ENCODE results near the gene DNAI2.

DNAI2 gene

GRCh38 chr17:74332017-74332650 is 58.1 kb downstream of the DNAI2 start:
- no peak for TF ChIP-seq TAF1 (IDR thresholded peaks at IDR 0.05; ENCODE audit: low read depth)
- no peak for TF ChIP-seq EP300 (IDR thresholded peaks at IDR 0.05; ENCODE audit: borderline replicate concordance)
- TF ChIP-seq, protein P1, sequence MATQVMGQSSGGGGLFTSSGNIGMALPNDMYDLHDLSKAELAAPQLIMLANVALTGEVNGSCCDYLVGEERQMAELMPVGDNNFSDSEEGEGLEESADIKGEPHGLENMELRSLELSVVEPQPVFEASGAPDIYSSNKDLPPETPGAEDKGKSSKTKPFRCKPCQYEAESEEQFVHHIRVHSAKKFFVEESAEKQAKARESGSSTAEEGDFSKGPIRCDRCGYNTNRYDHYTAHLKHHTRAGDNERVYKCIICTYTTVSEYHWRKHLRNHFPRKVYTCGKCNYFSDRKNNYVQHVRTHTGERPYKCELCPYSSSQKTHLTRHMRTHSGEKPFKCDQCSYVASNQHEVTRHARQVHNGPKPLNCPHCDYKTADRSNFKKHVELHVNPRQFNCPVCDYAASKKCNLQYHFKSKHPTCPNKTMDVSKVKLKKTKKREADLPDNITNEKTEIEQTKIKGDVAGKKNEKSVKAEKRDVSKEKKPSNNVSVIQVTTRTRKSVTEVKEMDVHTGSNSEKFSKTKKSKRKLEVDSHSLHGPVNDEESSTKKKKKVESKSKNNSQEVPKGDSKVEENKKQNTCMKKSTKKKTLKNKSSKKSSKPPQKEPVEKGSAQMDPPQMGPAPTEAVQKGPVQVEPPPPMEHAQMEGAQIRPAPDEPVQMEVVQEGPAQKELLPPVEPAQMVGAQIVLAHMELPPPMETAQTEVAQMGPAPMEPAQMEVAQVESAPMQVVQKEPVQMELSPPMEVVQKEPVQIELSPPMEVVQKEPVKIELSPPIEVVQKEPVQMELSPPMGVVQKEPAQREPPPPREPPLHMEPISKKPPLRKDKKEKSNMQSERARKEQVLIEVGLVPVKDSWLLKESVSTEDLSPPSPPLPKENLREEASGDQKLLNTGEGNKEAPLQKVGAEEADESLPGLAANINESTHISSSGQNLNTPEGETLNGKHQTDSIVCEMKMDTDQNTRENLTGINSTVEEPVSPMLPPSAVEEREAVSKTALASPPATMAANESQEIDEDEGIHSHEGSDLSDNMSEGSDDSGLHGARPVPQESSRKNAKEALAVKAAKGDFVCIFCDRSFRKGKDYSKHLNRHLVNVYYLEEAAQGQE (IDR thresholded peaks at IDR 0.05; ENCODE audit: low read depth) = no peak
- no peak for TF ChIP-seq CREB1 (IDR thresholded peaks at IDR 0.05; ENCODE audit: low read depth)
- TF ChIP-seq EGR1 (IDR thresholded peaks at IDR 0.05) = no peak
- TF ChIP-seq NFIC (IDR thresholded peaks at IDR 0.05) = no peak
- no peak for TF ChIP-seq ZBTB7A (IDR thresholded peaks at IDR 0.05; ENCODE audit: low read depth)
- no peak for TF ChIP-seq TEAD4 (IDR thresholded peaks at IDR 0.05)
- no peak for TF ChIP-seq FOXM1 (IDR thresholded peaks at IDR 0.05; ENCODE audit: borderline replicate concordance, low read depth)

- no peak for TF ChIP-seq NFIC (IDR thresholded peaks at IDR 0.05)
- TF ChIP-seq, protein P1 (IDR thresholded peaks at IDR 0.05; ENCODE audit: low read depth) = no peak
- TF ChIP-seq FOXM1 (IDR thresholded peaks at IDR 0.05; ENCODE audit: borderline replicate concordance, low read depth) = no peak
- TF ChIP-seq EP300 (IDR thresholded peaks at IDR 0.05; ENCODE audit: borderline replicate concordance) = no peak
- no peak for TF ChIP-seq ZBTB7A (IDR thresholded peaks at IDR 0.05; ENCODE audit: low read depth)
- no peak for TF ChIP-seq MAX (IDR thresholded peaks at IDR 0.05)
- no peak for TF ChIP-seq CEBPB (IDR thresholded peaks at IDR 0.05)
- TF ChIP-seq TEAD4 (IDR thresholded peaks at IDR 0.05) = no peak
- TF ChIP-seq RAD21 (IDR thresholded peaks at IDR 0.05; ENCODE audit: low read depth) = no peak
- no peak for TF ChIP-seq TAF1 (IDR thresholded peaks at IDR 0.05; ENCODE audit: low read depth)
- TF ChIP-seq EGR1 (IDR thresholded peaks at IDR 0.05) = no peak
- TF ChIP-seq YY1 (IDR thresholded peaks at IDR 0.05; ENCODE audit: low read depth) = no peak
- TF ChIP-seq TCF12 (IDR thresholded peaks at IDR 0.05; ENCODE audit: low read depth) = no peak
These were observed 58.8 kb downstream of the DNAI2 start for GRCh38 chr17:74332763-74333283.

DNA sequence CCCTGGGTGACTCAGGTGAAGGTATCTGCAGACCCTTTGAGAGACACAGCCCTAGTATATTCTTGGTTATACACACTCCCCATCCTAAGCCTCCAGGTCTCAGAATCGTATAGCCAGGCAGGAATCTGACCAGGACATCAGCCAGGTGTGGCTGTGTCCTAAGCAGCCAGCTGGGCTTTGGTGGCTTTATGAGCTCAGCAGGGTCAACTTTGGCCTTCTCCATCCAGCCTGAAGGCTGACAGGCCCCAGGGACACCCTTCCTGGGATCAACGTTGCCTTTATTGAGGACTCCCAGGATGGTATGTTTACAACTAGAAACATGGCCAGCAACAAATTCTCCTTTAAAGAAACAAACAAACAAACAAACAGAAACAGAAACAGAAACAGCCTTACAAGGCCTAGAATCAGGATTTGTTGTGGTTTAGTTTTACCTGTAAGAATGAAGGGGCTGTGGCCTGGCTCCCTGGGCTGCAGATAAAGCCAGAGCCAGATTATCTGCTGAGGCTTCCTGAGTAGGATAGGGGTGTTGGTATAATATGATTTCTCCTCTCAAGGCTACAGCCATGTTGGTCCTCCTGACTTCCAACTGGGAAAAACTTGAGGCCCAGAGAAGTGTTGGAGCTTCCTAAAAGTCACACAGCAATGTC is 60.5 kb downstream of the DNAI2 start:
- no peak for TF ChIP-seq CEBPB (IDR thresholded peaks at IDR 0.05)
- TF ChIP-seq, protein P1 (IDR thresholded peaks at IDR 0.05; ENCODE audit: low read depth) = no peak
- no peak for TF ChIP-seq CREB1 (IDR thresholded peaks at IDR 0.05; ENCODE audit: low read depth)
- TF ChIP-seq MAX (IDR thresholded peaks at IDR 0.05) = no peak

GRCh38 chr17:74335529-74336062 is 61.6 kb downstream of the DNAI2 start:
- TF ChIP-seq CEBPB (IDR thresholded peaks at IDR 0.05) (no peak), EP300 (IDR thresholded peaks at IDR 0.05; ENCODE audit: borderline replicate concordance) (no peak), RAD21 (IDR thresholded peaks at IDR 0.05; ENCODE audit: low read depth) (no peak), TCF12 (IDR thresholded peaks at IDR 0.05; ENCODE audit: low read depth) (no peak), USF1 (IDR thresholded peaks at IDR 0.05) (no peak)

DNA sequence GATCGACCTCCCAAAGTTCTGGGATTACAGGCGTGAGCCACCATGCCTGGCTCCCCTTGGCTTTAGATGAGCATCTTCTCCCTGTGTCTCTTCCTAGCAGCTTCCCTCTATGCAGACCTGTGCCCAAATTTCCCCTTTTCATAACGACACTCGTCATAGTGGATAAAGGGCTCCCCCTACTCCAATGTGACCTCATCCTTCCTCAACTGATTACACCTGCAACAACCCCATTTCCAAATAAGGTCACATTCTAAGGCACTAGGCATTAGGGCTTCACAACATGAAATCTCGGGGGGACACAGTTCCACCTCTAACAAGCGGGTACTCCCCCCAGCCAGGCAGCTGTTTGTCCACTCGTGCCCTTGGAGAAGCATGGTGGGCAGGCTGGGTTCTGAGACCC is 62.3 kb downstream of the DNAI2 start:
- TF ChIP-seq CREB1 (IDR thresholded peaks at IDR 0.05; ENCODE audit: low read depth) (no peak), ZBTB7A (IDR thresholded peaks at IDR 0.05; ENCODE audit: low read depth) (no peak), TCF12 (IDR thresholded peaks at IDR 0.05; ENCODE audit: low read depth) (no peak), EGR1 (IDR thresholded peaks at IDR 0.05) (no peak), USF1 (IDR thresholded peaks at IDR 0.05) (no peak), RAD21 (IDR thresholded peaks at IDR 0.05; ENCODE audit: low read depth) (no peak), MAX (IDR thresholded peaks at IDR 0.05) (no peak), NFIC (IDR thresholded peaks at IDR 0.05) (no peak), CEBPB (IDR thresholded peaks at IDR 0.05) (no peak), TEAD4 (IDR thresholded peaks at IDR 0.05) (no peak), EP300 (IDR thresholded peaks at IDR 0.05; ENCODE audit: borderline replicate concordance) (no peak), FOXM1 (IDR thresholded peaks at IDR 0.05; ENCODE audit: borderline replicate concordance, low read depth) (no peak), YY1 (IDR thresholded peaks at IDR 0.05; ENCODE audit: low read depth) (no peak), TAF1 (IDR thresholded peaks at IDR 0.05; ENCODE audit: low read depth) (no peak)
- TF ChIP-seq, protein P1 (IDR thresholded peaks at IDR 0.05; ENCODE audit: low read depth) = no peak

Measured in Ishikawa (cell line).